ENCODE data around the gene RNF26.

RNF26 gene

GRCh38 chr11:119323532-119324033 lies 10.7 kb upstream of the RNF26 start:
- H3K4me3 ChIP-seq (ENCODE audit: low read depth, low read length) = no peak overlapping the region
- TF ChIP-seq CTCF (conservative IDR thresholded peaks at IDR 0.05; ENCODE audit: low read depth, low read length) = peak; percentile 84
- DNase-seq (ENCODE audit: low read depth) = peak; percentile 78

- DNase-seq (ENCODE audit: low read depth) = no peak
- no peak for TF ChIP-seq CTCF (conservative IDR thresholded peaks at IDR 0.05; ENCODE audit: low read depth, low read length)
- H3K4me3 ChIP-seq (ENCODE audit: low read depth, low read length) = no peak overlapping the region
Observed at GRCh38 chr11:119324189-119324588, 10.1 kb upstream of the RNF26 start.

GRCh38 chr11:119329320-119329719 lies 5.0 kb upstream of the RNF26 start:
- no peak overlapping the region for H3K4me3 ChIP-seq (ENCODE audit: low read depth, low read length)
- DNase-seq (ENCODE audit: low read depth) = no peak
- no peak for TF ChIP-seq CTCF (conservative IDR thresholded peaks at IDR 0.05; ENCODE audit: low read depth, low read length)

DNA sequence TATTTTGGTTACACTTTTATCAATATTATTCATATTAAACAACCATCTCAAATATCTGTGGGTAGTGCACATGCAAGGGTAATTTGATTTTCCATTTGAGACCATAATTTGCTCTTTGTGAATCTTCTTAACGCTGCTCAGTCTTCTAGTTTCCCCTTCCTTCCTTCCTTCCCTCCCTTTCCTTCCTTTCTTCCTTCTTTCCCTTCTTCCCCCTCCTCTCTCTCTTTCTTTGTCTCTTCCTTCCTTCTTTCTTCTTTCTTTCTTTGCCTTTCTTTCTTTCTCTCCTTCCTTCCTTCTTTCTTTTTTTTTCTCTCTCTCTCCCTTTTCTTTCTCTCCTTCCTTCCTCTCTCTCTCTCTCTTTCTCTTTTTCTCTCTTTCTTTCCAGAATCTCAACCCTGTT lies 4.1 kb upstream of the RNF26 start:
- no peak for TF ChIP-seq CTCF (conservative IDR thresholded peaks at IDR 0.05; ENCODE audit: low read depth, low read length)
- H3K4me3 ChIP-seq (ENCODE audit: low read depth, low read length) = no peak overlapping the region
- DNase-seq (ENCODE audit: low read depth) = no peak

DNA sequence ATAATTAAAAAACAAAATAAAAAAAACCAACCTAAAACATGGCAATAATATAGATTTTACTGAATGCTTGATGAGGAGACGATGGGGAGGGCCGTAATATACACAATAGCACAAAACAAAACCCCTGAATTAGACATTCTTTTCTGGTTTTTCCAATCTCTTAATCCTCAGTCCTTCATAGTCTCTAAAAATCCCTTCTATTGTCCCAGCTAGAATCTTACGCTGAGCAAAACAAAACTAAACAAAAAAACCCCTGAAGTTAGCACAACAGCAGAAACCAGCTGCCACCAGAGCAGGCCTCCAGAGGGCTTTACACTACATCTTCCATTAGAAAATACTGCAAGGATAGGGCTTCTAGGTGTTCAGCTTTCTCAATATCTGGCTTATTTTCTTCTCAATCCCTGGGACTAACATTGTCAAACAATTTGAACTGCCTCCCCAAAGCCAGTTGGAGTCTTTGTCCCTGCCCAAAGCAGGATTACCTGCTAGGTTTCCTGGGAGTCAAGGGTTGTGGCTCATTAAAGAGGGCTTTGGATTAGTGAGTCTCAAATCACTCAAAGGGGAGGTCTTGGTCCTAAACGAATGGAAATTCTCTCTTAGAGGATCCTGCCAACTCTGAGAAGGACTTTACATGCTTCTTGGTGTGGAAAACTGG lies 2.1 kb upstream of the RNF26 start:
- TF ChIP-seq CTCF (conservative IDR thresholded peaks at IDR 0.05; ENCODE audit: low read depth, low read length) = no peak
- H3K4me3 ChIP-seq (ENCODE audit: low read depth, low read length) = no peak overlapping the region
- no peak for DNase-seq (ENCODE audit: low read depth)

DNA sequence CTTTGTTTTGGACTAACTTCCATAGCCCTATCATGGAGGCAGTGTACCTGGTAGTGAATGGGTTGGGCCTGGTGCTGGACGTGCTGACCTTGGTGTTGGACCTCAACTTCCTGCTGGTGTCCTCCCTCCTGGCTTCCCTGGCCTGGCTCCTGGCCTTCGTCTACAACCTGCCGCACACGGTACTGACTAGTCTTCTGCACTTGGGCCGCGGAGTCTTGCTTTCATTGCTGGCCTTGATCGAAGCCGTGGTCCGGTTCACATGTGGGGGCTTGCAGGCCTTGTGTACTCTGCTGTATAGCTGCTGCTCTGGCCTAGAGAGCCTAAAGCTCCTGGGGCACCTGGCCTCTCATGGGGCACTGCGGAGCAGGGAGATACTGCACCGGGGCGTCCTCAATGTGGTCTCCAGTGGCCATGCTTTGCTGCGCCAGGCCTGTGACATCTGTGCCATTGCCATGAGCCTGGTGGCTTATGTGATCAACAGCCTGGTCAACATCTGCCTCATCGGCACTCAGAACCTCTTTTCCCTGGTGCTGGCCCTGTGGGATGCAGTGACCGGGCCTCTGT lies 846 bp downstream of the RNF26 start:
- H3K4me3 ChIP-seq (ENCODE audit: low read depth, low read length) = peak overlapping the region; percentile 86
- DNase-seq (ENCODE audit: low read depth) = no peak
- TF ChIP-seq CTCF (conservative IDR thresholded peaks at IDR 0.05; ENCODE audit: low read depth, low read length) = no peak

Data from choroid plexus epithelial cell (primary cell).